Measurements from ENCODE around the gene SMAP2.

The SMAP2 gene

DNA sequence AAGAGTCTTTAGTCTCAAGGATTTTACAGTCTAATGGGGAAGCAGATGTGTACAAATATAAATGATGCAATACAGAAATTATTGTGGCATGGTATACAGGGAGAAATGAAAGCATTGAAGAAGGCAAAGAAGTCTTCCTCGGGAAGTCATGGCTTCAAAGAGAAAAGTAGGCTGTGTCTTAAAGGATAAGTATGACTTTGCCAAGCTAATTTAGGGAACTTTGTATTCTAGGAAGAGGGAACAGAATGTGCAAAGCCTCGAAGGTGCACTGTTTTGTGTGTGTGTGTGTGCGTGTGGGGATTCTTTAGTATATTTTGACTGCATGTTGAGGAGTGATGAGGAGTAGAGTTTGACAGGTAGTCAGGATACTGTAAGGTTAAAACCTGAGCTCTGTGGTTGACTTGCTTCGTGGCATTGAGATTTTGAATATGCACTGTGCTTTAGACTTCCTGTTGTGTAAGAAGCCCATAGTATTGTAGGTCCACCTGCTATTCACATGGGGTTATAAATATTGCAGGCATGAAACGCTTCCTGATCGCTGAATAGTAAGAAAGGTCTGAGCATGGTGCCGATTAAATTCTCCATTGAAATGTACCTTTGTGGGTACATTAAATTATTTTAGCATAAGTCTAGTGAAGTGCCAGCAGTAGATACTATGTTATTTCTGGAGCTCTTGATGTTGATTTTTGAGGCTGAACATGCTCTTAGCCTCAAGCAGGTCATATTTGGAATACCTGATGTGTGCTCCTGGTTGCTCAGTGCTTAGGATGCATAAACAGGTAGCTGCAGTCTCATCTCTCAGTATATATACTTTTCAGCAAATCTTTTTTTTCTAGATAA lies 8.0 kb downstream of the SMAP2 start:
- no peak for TF ChIP-seq FOXP2 (optimal IDR thresholded peaks at IDR 0.05; ENCODE audit: borderline replicate concordance, extremely low read depth, extremely low read length, insufficient read depth)
- no peak for TF ChIP-seq TAF1 (IDR thresholded peaks at IDR 0.05; ENCODE audit: borderline replicate concordance, insufficient read depth, low read length)
- no peak for TF ChIP-seq POLR2AphosphoS5 (IDR thresholded peaks at IDR 0.05; ENCODE audit: low read depth, low read length)
- no peak for TF ChIP-seq SIN3A (IDR thresholded peaks at IDR 0.05; ENCODE audit: borderline replicate concordance, insufficient read depth, low read length)
- TF ChIP-seq, protein P1, sequence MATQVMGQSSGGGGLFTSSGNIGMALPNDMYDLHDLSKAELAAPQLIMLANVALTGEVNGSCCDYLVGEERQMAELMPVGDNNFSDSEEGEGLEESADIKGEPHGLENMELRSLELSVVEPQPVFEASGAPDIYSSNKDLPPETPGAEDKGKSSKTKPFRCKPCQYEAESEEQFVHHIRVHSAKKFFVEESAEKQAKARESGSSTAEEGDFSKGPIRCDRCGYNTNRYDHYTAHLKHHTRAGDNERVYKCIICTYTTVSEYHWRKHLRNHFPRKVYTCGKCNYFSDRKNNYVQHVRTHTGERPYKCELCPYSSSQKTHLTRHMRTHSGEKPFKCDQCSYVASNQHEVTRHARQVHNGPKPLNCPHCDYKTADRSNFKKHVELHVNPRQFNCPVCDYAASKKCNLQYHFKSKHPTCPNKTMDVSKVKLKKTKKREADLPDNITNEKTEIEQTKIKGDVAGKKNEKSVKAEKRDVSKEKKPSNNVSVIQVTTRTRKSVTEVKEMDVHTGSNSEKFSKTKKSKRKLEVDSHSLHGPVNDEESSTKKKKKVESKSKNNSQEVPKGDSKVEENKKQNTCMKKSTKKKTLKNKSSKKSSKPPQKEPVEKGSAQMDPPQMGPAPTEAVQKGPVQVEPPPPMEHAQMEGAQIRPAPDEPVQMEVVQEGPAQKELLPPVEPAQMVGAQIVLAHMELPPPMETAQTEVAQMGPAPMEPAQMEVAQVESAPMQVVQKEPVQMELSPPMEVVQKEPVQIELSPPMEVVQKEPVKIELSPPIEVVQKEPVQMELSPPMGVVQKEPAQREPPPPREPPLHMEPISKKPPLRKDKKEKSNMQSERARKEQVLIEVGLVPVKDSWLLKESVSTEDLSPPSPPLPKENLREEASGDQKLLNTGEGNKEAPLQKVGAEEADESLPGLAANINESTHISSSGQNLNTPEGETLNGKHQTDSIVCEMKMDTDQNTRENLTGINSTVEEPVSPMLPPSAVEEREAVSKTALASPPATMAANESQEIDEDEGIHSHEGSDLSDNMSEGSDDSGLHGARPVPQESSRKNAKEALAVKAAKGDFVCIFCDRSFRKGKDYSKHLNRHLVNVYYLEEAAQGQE (IDR thresholded peaks at IDR 0.05; ENCODE audit: insufficient read depth in 1 of 2, low read depth in 2 of 2, low read length in 2 of 2): no peak

DNA sequence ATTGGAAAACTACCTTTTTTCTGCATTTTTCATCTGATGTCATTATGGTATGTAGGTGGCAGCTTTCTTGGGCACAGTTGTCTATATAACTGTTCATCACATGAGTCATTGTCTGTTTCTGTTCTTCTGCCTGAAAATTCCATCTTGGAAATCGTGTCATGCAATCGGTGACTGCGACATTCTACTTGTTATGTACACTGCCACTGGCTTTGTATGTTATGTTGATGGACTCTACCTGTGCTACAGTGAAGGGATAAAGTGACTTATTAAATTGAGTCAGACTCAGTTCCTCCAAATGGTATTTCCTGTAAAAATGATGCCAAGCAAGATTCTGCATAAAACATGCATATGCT lies 8.6 kb downstream of the SMAP2 start:
- TF ChIP-seq, protein P1 (IDR thresholded peaks at IDR 0.05; ENCODE audit: insufficient read depth in 1 of 2, low read depth in 2 of 2, low read length in 2 of 2): no peak
- no peak for TF ChIP-seq POLR2AphosphoS5 (IDR thresholded peaks at IDR 0.05; ENCODE audit: low read depth, low read length)
- no peak for TF ChIP-seq FOXP2 (optimal IDR thresholded peaks at IDR 0.05; ENCODE audit: borderline replicate concordance, extremely low read depth, extremely low read length, insufficient read depth)
- no peak for TF ChIP-seq SIN3A (IDR thresholded peaks at IDR 0.05; ENCODE audit: borderline replicate concordance, insufficient read depth, low read length)
- TF ChIP-seq TAF1 (IDR thresholded peaks at IDR 0.05; ENCODE audit: borderline replicate concordance, insufficient read depth, low read length): no peak

DNA sequence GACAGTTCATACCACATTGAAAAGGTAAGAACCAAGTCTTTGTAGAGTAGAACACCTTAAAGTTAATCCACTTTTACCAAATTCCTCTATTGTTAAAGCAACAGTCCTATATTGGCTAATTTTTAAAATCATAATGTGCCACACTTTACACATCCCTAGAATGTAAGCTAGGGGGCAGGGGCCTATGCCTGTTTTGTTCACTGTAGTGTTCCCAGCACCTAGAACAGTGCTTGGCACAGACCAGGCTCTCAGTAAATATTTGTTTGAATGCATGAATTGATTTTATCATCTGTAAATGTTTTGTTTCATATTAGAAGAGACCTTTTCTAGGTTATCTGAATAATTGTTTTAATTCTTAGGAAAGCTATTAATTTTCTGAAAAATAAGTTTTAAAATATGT lies 9.1 kb downstream of the SMAP2 start:
- TF ChIP-seq TAF1 (IDR thresholded peaks at IDR 0.05; ENCODE audit: borderline replicate concordance, insufficient read depth, low read length) (no peak), POLR2AphosphoS5 (IDR thresholded peaks at IDR 0.05; ENCODE audit: low read depth, low read length) (no peak), FOXP2 (optimal IDR thresholded peaks at IDR 0.05; ENCODE audit: borderline replicate concordance, extremely low read depth, extremely low read length, insufficient read depth) (no peak), SIN3A (IDR thresholded peaks at IDR 0.05; ENCODE audit: borderline replicate concordance, insufficient read depth, low read length) (no peak)
- TF ChIP-seq, protein P1 (IDR thresholded peaks at IDR 0.05; ENCODE audit: insufficient read depth in 1 of 2, low read depth in 2 of 2, low read length in 2 of 2): no peak

DNA sequence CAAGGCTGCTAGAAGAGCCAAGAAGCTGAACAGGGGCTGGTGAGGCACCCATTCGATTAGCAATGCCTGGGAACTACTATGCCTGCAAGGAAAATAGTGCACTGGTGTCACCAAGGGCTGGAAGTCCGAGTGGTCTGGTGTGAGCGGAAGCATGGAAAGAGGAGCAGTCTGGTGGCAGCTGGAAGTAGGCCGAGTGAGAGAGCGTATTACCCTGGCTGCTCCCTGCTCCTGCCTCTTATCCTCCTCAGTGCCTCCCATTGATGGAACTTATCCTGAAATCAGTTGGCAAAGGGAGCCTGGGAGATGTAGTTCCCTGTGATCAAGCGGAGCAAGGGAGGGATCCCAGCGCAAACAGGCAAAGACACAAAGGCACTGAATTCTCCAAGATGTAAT lies 9.6 kb downstream of the SMAP2 start:
- TF ChIP-seq SIN3A (IDR thresholded peaks at IDR 0.05; ENCODE audit: borderline replicate concordance, insufficient read depth, low read length): peak; percentile 35; the same call in 1 of the 2 replicates
- no peak for TF ChIP-seq FOXP2 (optimal IDR thresholded peaks at IDR 0.05; ENCODE audit: borderline replicate concordance, extremely low read depth, extremely low read length, insufficient read depth)
- TF ChIP-seq, protein P1 (IDR thresholded peaks at IDR 0.05; ENCODE audit: insufficient read depth in 1 of 2, low read depth in 2 of 2, low read length in 2 of 2): no peak
- 0 out of 2 replicates have a peak, but pooled peaks have one; percentile 11 for TF ChIP-seq TAF1 (IDR thresholded peaks at IDR 0.05; ENCODE audit: borderline replicate concordance, insufficient read depth, low read length)
- peak; percentile 42; the same call in 1 of the 2 replicates for TF ChIP-seq POLR2AphosphoS5 (IDR thresholded peaks at IDR 0.05; ENCODE audit: low read depth, low read length)

All from PFSK-1 (cell line).